Heart left ventricle (tissue), 16 donors: ENCODE results near the gene SCRN2. TPM values are rescaled to one million over a fixed set of nuclear protein-coding genes. Genes with fewer than 3 reads are reported as not detected.

Source experiments
- ATAC-seq, 4 donors: fragments of 200-7000 bp; cut with Tn5 transposase; one replicate each; pipeline ENCODE4 v1.9.1; 2020 to 2022; ENCODE audit warnings: moderate library complexity in 4 of 4, mild to moderate bottlenecking in 3 of 4, moderate number of reproducible peaks in 1 of 4
- DNase-seq, 5 donors: peaks; one replicate each; pipeline ENCODE4 v3.0.0-alpha.2; 2020
- H3K27ac ChIP-seq, 12 donors: fragments of 200-600 bp; sonication (generic) in 4 of 12; one replicate each; pipeline versions ENCODE4 v1.5.0 to v1.8.0; 2016 to 2022; ENCODE audit warnings: mild to moderate bottlenecking in 2 of 12
- H3K27me3 ChIP-seq, 9 donors: fragments of 200-600 bp; sonication (generic) in 2 of 9; one replicate each; pipeline versions ENCODE4 v1.5.1 to v1.8.0; 2016 to 2022; ENCODE audit warnings: mild to moderate bottlenecking in 3 of 9
- H3K36me3 ChIP-seq, 9 donors: fragments of 200-600 bp; sonication (generic) in 2 of 9; one replicate each; pipeline versions ENCODE4 v1.5.0 to v1.8.0; 2018 to 2022; ENCODE audit warnings: mild to moderate bottlenecking in 2 of 9
- H3K4me1 ChIP-seq, 12 donors: fragments of 200-600 bp; sonication (generic) in 4 of 12; one replicate each; pipeline versions ENCODE4 v1.5.0 to v1.8.0; 2016 to 2022; ENCODE audit warnings: mild to moderate bottlenecking in 3 of 12
- H3K4me3 ChIP-seq, 12 donors: fragments of 200-600 bp; sonication (generic) in 4 of 12; one replicate each; pipeline versions ENCODE4 v1.5.0 to v1.8.0; 2017 to 2022; ENCODE audit warnings: mild to moderate bottlenecking in 9 of 12, moderate library complexity in 4 of 12
- H3K9me3 ChIP-seq, 12 donors: fragments of 200-600 bp; sonication (generic) in 4 of 12; one replicate each; pipeline versions ENCODE4 v1.5.0 to v1.8.0; 2016 to 2022; ENCODE audit warnings: mild to moderate bottlenecking in 1 of 12
- CTCF ChIP-seq, 12 donors: fragments of 200-600 bp; sonication (generic) in 4 of 12; IDR thresholded peaks; one replicate each; pipeline versions ENCODE4 v1.5.0 to v1.8.0; 2018 to 2022; ENCODE audit warnings: antibody characterized with exemption in 12 of 12, mild to moderate bottlenecking in 5 of 12
- POLR2A ChIP-seq, 2 donors: fragments of 450-650 bp; IDR thresholded peaks; one replicate each; pipeline ENCODE4 v1.6.1; 2017; ENCODE audit warnings: antibody characterized with exemption in 2 of 2, mild to moderate bottlenecking in 2 of 2, moderate library complexity in 2 of 2
- WGBS, 4 donors: extraction: QIAGEN DNeasy Blood & Tissue Kit in 2 of 4; methylation state at CpG; one replicate each; pipeline versions ENCODE4 v1.1.5 to v1.1.7; 2013 to 2018; 5-methylcytosine and 5-hydroxymethylcytosine counted together
- intact Hi-C, 10 donors: fragments of 100-400 bp; cut with DNase I; formaldehyde crosslinking; loops; one replicate each; pipeline versions ENCODE4 v1.11.1 to v1.14.2; 2022
- polyA plus RNA-seq, 2 donors: library from polyadenylated mRNA; stranded (reverse); fragments of 200-250 nt; gene quantifications; one replicate each; pipeline ENCODE4 v1.2.3, GENCODE V29; 2013
- total RNA-seq, 9 donors: library from RNA; depleted of rRNA in 2 of 9; stranded (reverse); fragments of >200 nt in 2 of 9; fragmentation: NEBNext Ultra II Directional in 3 of 9; extraction: Animal tissue kit (Norgen Biotek cat#: 25700) in 3 of 9; gene quantifications; one replicate each; pipeline versions ENCODE4 v1.1.0 to v1.2.4, GENCODE V29; 2016 to 2023
- donor health status: ischemic (EF 13 %, LVEDD 7.1; RV severe dilation, severe dysfunction).
- donor health status: healthy with polysubstance abuse.
- donor health status: DM: no; HTN: yes; CAD: no.
- donor health status: DM: no; HTN: no; CAD: no.
- donor health status: ischemic (EF 25% LVEDD 6.9; RV normal size, moderate dysfunction).
- donor health status: ischemic (EF 25% LVEDD 5.7; RV mildly dilated, moderate dysfunction).
- donor health status: healthy.
- donor health status: DM: yes; HTN: yes; CAD: no.
- donor health status: ischemic (EF 35%, LVEDD 5.7; RV mildly dilated, moderate dysfunction).
- donor health status: nonischemic (EF 11% LVEDD 7.7; RV severe dilation, severe dysfunction).
- donor health status: DM: yes; HTN: yes; CAD: no.
- donor health status: PGD.
- donor health status: ischemic (EF 29% LVEDD 5.4; RV normal size, mild dysfunction).
- donor health status: nonischemic (EF 23%, LVEDD 6.1; RV moderate dilation, normal function).

The SCRN2 gene
- total and polyA plus RNA-seq, 11 donors, result 17.5 to 58.5 (median 33.9) TPM

GRCh38 chr17:47821424-47822391 is 19.4 kb downstream of the SCRN2 start, which contains the start of gene OSBPL7:
Gene OSBPL7, minus strand, starts transcription at chr17:47821794. Its CDS starts 1,516 bp downstream, at chr17:47820278.
- 3 to 4% (median 3%) methylated on average over 20 to 21 of the region's 21 CpGs for WGBS, 4 donors
- Histone ChIP-seq H3K4me1 (peaks cover 0 to 27% (median 18%) of the 10 kb centered on the region in 12 donors), H3K9me3 (no peaks in the 10 kb centered on the region), H3K4me3 (peak within 1 kb of the TSS; percentile 56 to 99 (median 78)), H3K27me3 (no peaks in the 10 kb centered on the region), H3K36me3 (peaks cover 0 to 66% (median 55%) of the 10 kb centered on the region in 9 donors), H3K27ac (peak within 1 kb of the TSS in 11 of 12 donors; percentile 31 to 77 (median 60))
- TF ChIP-seq POLR2A (IDR thresholded peaks at IDR 0.05) (peak in 1 of 2 donors; percentile 41), CTCF (IDR thresholded peaks at IDR 0.05) (peak in 6 of 12 donors; percentile 13 to 50 (median 39))
- DNase-seq (peak; percentile 77 to 86 (median 84)), ATAC-seq (peak; percentile 86 to 94 (median 91))
- intact Hi-C loops, result no loop called here

- H3K4me1 ChIP-seq, result peaks cover 0 to 27% (median 18%) of the 10 kb centered on the region in 12 donors
- ATAC-seq (no peak), DNase-seq (peak in 1 of 5 donors; percentile 53)
- peaks cover 0 to 66% (median 55%) of the 10 kb centered on the region in 9 donors for H3K36me3 ChIP-seq
- 3 to 27% (median 11%) methylated on average over 3 to 4 of the region's 4 CpGs for WGBS, 4 donors
- peak overlapping the region in 10 of 12 donors; percentile 46 to 77 (median 60) for H3K27ac ChIP-seq
- intact Hi-C loops, result no loop called here
- TF ChIP-seq CTCF (IDR thresholded peaks at IDR 0.05), result no peak
- TF ChIP-seq POLR2A (IDR thresholded peaks at IDR 0.05), result no peak
- no peaks in the 10 kb centered on the region for H3K27me3 ChIP-seq
- no peaks in the 10 kb centered on the region for H3K9me3 ChIP-seq
- peak overlapping the region; percentile 56 to 99 (median 78) for H3K4me3 ChIP-seq
Measured at GRCh38 chr17:47821031-47821423, 20.0 kb downstream of the SCRN2 start.

DNA sequence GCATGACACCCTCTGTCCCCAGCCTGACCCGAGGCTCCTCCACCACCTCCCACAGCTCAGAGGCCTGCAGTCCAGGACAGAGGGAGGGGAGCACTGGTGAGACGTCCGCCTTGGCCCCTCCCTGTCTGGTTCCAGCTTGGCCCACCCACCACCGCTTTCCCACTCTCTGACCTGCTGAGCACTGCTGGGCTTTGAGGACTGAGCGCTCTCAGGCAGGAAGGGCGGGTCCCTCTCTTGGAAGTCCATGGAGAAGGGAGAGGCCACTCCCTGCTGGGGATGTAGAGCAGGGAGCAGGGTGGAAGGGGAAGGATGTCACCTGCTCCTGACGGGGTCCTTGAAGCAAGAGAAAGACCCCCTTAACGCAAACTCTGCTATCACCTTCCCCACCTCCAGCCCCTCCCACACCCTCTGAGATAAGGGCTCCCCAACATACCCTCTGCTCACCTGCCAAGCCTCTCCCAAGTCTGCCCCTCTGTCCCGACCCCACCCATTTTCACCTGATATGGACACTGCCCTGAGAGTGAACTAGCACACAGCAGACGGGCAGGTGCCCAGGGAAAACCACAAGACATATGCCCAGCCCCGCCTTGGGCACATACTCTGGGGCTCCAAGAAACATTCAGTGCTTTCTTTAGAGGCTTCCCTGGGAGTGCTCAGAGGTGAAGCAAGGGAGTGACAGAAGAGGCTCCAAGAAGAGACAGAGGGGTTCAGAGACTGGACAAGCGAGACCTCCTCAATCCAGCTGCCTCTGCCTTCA is 20.9 kb downstream of the SCRN2 start:
- ATAC-seq, result peak in 3 of 4 donors; percentile 44 to 56 (median 44)
- TF ChIP-seq POLR2A (IDR thresholded peaks at IDR 0.05) (no peak), CTCF (IDR thresholded peaks at IDR 0.05) (no peak)
- Histone ChIP-seq H3K9me3 (no peaks in the 10 kb centered on the region), H3K4me1 (peaks cover 0 to 27% (median 18%) of the 10 kb centered on the region in 12 donors), H3K36me3 (peaks cover 0 to 66% (median 56%) of the 10 kb centered on the region in 9 donors), H3K27me3 (no peaks in the 10 kb centered on the region), H3K27ac (peak overlapping the region in 1 of 12 donors; percentile 77), H3K4me3 (peak overlapping the region in 3 of 12 donors; percentile 80 to 99 (median 89))
- 60 to 65% (median 63%) methylated on average over 11 to 12 of the region's 12 CpGs for WGBS, 4 donors
- peak in 3 of 5 donors; percentile 23 to 64 (median 51) for DNase-seq
- intact Hi-C loops, result no loop called here
